Omental fat pad (tissue), 4 donors: ENCODE data around the gene ATP1A2. TPM values are rescaled to one million over a fixed set of nuclear protein-coding genes. Genes with fewer than 3 reads are reported as not detected.
"Not testable (repeated sequence)": the region's sequence is repeated elsewhere in the genome, so short reads cannot be mapped to it uniquely, and the experiment has no call there.

ENCODE experiments used
- ATAC-seq: fragments of 150-250 bp; one replicate; pipeline ENCODE4 v1.9.1; 2016; ENCODE audit warnings: mild to moderate bottlenecking, moderate library complexity; ENCODE audit not compliant: low FRiP score
- DNase-seq: peaks from one replicate; pipeline ENCODE4 v3.0.0-alpha.2; 2019; ENCODE audit warnings: low spot score
- total RNA-seq, 4 donors: library from RNA; depleted of rRNA; stranded (reverse); fragments of >200 nt; gene quantifications; one replicate each; pipeline ENCODE4 v1.1.0, GENCODE V29; 2016
- TF ChIP-seq, protein P1 (sequence below), 3 donors: fragments of 450-650 bp; IDR thresholded peaks; one replicate each; pipeline ENCODE4 v1.5.1; 2016 to 2017; ENCODE audit warnings: antibody characterized with exemption in 3 of 3, mild to moderate bottlenecking in 3 of 3, moderate library complexity in 2 of 3

Gene ATP1A2
- total RNA-seq, 4 donors from 2014 or later, result 45.5 to 91.1 (median 76.3) TPM

DNA sequence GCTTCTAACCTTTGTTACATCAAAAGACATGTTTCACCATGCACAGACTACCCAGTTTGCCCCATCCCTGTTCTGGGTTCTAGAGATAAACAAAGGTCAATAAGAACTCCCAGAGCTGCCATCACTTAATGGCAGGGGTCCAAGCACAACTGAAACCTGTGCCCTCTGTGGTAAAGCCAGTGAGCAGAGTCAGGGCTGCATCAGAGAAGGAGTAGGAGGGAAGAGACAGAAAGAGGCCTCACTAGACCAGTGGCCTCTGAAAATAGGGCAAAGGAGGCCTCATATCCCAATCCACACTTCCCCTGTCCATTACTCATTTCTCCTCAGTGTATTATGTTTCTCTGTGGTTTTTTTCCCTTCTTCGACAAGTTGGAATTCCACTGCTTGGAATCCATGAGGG is 10.2 kb downstream of the ATP1A2 start:
- TF ChIP-seq, protein P1, sequence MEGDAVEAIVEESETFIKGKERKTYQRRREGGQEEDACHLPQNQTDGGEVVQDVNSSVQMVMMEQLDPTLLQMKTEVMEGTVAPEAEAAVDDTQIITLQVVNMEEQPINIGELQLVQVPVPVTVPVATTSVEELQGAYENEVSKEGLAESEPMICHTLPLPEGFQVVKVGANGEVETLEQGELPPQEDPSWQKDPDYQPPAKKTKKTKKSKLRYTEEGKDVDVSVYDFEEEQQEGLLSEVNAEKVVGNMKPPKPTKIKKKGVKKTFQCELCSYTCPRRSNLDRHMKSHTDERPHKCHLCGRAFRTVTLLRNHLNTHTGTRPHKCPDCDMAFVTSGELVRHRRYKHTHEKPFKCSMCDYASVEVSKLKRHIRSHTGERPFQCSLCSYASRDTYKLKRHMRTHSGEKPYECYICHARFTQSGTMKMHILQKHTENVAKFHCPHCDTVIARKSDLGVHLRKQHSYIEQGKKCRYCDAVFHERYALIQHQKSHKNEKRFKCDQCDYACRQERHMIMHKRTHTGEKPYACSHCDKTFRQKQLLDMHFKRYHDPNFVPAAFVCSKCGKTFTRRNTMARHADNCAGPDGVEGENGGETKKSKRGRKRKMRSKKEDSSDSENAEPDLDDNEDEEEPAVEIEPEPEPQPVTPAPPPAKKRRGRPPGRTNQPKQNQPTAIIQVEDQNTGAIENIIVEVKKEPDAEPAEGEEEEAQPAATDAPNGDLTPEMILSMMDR (IDR thresholded peaks at IDR 0.05), result no peak
- DNase-seq (no peak), ATAC-seq (no peak)

DNA sequence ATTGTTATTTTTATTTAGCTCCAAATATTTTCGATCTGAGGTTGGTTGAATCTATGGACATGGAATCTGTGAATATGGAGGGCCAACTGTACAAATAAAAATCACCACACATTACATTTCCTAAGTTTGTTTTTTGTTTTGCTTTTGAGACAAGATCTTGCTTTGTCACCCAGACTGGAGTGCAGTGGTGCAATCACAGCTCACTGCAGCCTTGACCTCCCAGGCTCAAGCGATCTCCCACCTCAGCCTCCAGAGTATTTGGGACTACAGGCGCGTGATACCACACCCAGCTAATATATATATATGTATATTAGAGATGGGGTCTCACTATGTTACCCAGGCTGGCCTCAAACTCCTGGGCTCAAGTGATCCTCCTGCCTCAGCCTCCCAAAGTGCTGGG is 10.8 kb downstream of the ATP1A2 start:
- not testable (repeated sequence) for ATAC-seq

DNA sequence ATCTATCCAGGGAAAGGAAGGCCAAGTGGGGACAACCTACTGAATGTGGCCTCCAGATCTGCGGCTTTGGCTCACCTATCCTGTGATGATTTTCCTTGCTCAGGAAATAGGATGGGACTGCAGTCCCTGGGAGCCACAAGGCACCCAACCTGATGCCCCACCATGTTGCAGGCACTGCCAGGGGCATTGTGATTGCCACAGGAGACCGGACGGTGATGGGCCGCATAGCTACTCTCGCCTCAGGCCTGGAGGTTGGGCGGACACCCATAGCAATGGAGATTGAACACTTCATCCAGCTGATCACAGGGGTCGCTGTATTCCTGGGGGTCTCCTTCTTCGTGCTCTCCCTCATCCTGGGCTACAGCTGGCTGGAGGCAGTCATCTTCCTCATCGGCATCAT is 11.8 kb downstream of the ATP1A2 start:
- TF ChIP-seq, protein P1 (IDR thresholded peaks at IDR 0.05), result no peak
- DNase-seq, result no peak
- ATAC-seq, result no peak

More for the DNA sequence above, 10.8 kb downstream of the ATP1A2 start:
- DNase-seq, result not testable (repeated sequence)

DNA sequence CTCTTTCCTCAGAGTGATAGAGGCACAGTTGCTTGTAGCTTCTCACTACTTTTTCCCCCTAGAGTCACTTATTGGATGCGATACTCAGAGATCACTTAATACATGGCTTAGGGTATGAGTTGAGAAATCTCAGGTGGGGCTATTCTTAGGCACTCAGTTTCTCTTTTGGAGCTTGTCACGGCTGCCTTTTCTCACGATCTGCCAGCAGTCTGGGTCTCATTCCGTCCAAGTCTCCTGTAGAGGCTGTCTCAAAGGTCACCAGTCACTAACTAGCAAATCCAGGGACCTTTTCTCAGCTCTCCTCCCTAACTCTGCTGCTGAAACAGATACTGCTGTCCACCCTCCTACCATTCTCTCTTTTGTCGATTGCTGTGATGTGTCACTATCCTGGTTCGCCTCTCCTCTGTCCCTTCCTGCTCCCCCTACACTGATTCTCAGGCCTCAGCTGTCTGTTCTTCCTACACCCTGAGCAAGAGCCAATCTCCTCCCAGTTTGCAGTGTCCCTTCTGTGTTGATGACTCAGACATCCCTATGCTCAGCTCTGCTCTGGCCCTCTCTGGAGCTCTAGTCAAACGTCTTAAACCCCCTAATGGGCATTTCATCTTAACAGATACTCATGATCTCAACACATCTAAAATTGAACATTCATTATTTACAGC is 12.4 kb downstream of the ATP1A2 start:
- TF ChIP-seq, protein P1 (IDR thresholded peaks at IDR 0.05), result no peak
- DNase-seq (no peak), ATAC-seq (no peak)

DNA sequence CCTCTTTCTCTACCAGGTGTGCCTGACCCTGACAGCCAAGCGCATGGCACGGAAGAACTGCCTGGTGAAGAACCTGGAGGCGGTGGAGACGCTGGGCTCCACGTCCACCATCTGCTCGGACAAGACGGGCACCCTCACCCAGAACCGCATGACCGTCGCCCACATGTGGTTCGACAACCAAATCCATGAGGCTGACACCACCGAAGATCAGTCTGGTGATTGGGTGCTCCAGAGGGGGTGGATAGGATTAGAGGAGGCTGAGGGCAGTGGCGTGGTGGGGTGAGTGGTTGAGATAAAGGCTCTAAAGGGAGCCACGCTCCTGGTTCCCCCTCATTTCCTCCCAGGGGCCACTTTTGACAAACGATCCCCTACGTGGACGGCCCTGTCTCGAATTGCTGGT is 13.1 kb downstream of the ATP1A2 start:
- DNase-seq (no peak), ATAC-seq (no peak)
- TF ChIP-seq, protein P1 (IDR thresholded peaks at IDR 0.05), result no peak

DNA sequence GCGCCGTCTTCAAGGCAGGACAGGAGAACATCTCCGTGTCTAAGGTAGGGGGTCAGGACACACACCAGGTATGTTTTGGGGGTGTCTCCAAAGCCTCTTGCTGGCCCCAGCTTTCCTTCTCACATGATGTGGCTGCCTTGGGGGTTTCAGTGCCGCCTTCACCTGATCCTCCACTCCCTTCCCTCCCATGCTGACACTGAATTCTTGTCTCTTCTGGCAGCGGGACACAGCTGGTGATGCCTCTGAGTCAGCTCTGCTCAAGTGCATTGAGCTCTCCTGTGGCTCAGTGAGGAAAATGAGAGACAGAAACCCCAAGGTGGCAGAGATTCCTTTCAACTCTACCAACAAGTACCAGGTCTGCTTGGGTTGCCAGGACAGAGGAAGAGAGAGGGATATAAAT is 13.5 kb downstream of the ATP1A2 start:
- TF ChIP-seq, protein P1 (IDR thresholded peaks at IDR 0.05), result no peak
- DNase-seq (no peak), ATAC-seq (no peak)

DNA sequence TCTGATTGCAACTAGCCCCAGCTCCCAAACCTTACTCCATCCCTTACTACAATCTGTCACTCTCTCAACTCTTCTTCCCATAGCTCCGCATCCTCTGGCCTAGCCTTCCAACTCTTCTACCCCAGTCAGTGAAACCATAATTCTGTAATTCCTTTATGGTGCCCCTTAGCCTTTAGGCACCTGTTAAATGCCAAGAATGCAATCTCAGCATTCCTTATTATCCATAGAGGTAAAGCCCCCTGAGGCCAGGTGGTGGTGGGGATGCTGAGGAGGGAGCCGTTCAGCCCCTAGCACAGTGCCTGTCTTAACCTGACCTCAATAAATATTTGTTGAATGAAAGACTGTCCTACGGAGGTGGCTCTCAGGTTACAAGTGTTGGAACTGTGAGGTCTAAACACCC is 14.0 kb downstream of the ATP1A2 start:
- DNase-seq (no peak), ATAC-seq (no peak)
- TF ChIP-seq, protein P1 (IDR thresholded peaks at IDR 0.05), result no peak
